HG03045 (cell line): Measurements from ENCODE around the gene SMARCD3.

Source experiments
- ATAC-seq: cut with Tn5 transposase; IDR thresholded peaks from one replicate; pipeline ENCODE4 v1.9.1; 2021; ENCODE audit warnings: mild to moderate bottlenecking, moderate library complexity; ENCODE audit not compliant: unreplicated experiment

Gene SMARCD3

GRCh38 chr7:151212626-151213025, 35.9 kb downstream of the SMARCD3 start:
- no peak for ATAC-seq

GRCh38 chr7:151211155-151211772, 37.2 kb downstream of the SMARCD3 start:
- no peak for ATAC-seq

- no peak for ATAC-seq
Observed at GRCh38 chr7:151210087-151210854, 38.2 kb downstream of the SMARCD3 start, which contains the start of gene H2BK1. H2BK1 (minus strand) TSS chr7:151210488; CDS start chr7:151210318, 170 bp downstream.

GRCh38 chr7:151209588-151209987, 38.9 kb downstream of the SMARCD3 start:
- ATAC-seq: no peak

GRCh38 chr7:151208253-151208862, 40.1 kb downstream of the SMARCD3 start:
- no peak for ATAC-seq

- ATAC-seq: no peak
Observed at GRCh38 chr7:151207804-151208203, 40.7 kb downstream of the SMARCD3 start.

- ATAC-seq: no peak
Observed at GRCh38 chr7:151207315-151207714, 41.2 kb downstream of the SMARCD3 start.

GRCh38 chr7:151206914-151207313, 41.6 kb downstream of the SMARCD3 start:
- ATAC-seq: no peak

GRCh38 chr7:151205730-151206129, 42.8 kb downstream of the SMARCD3 start:
- no peak for ATAC-seq

- ATAC-seq: no peak
Observed at GRCh38 chr7:151204383-151205032, 44.0 kb downstream of the SMARCD3 start.

- ATAC-seq: no peak
Observed at GRCh38 chr7:151202836-151203235, 45.7 kb downstream of the SMARCD3 start.

GRCh38 chr7:151201751-151202150, 46.7 kb downstream of the SMARCD3 start:
- ATAC-seq: no peak

GRCh38 chr7:151201344-151201743, 47.1 kb downstream of the SMARCD3 start:
- no peak for ATAC-seq

GRCh38 chr7:151198945-151199848, 49.3 kb downstream of the SMARCD3 start:
- ATAC-seq: no peak

GRCh38 chr7:151197932-151198331, 50.6 kb downstream of the SMARCD3 start:
- no peak for ATAC-seq

- no peak for ATAC-seq
Observed at GRCh38 chr7:151195616-151196450, 52.7 kb downstream of the SMARCD3 start.

- ATAC-seq: no peak
Observed at GRCh38 chr7:151194188-151194587, 54.3 kb downstream of the SMARCD3 start.

- no peak for ATAC-seq
Observed at GRCh38 chr7:151193203-151193978, 55.1 kb downstream of the SMARCD3 start.
